ENCODE data around the gene SELENOO. TPM values are rescaled to one million over a fixed set of nuclear protein-coding genes. Genes with fewer than 3 reads are reported as not detected.

SELENOO gene
- total RNA-seq, 1 experiment from 2014 or later = 27.8 TPM

DNA sequence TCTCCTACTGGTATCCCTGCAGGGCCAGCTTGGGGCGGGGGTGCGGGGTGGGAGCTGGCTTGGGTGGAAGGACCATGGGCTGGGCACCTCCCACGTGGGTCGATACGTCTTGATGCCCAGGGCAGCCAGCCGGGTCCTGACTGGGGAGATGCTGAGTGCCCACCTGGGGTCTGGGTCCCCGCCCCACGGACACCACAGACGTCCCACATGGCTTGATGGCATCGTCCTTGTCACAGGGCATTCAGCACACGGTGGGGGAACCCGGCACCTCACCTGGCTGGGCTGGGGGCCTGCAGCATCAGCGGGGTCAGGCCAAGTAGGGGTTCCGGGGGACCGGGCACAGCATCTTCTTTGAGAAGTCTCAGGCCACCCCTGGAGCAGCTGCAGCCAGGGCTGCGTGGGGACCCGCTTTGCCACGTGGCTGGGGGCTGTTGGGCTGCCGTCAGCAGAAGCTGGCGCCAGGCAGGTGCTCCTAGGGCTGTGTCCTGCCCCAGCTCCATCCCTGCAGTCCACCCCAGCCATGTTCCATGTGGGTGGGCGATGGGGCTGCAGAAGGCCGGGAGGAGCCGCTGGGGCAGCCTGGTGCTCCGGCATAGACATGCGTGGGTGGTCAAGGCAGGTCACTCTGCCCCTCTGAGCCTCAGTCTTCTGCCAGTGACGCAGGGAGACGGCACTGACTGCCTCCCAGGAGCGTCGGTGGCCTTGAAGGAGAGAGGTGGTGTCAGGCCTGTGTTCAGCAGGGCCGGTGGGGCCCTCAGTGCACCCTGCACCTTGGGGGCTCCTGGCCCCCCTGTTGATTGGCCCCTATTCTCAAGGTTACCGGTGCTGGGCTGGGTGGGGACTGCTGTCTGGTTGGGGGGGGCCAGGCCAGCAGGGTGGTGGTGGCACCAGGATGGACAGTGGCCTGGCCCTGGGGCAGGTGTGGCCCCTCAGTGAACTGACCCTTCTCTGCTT is 8.4 kb downstream of the SELENOO start:
- H3K36me3 ChIP-seq (replicated peaks; ENCODE audit: control insufficient read depth, insufficient read depth, low read length) = peaks cover 7% of the 10 kb centered on the region
- no peaks in the 10 kb centered on the region for H3K27me3 ChIP-seq (ENCODE audit: control insufficient read depth, insufficient read depth, low read length)
- peak; percentile 78 for DNase-seq
- no peak overlapping the region for H3K4me3 ChIP-seq (ENCODE audit: insufficient read depth, low read depth, low read length)

GRCh38 chr22:50209893-50210292 is 9.1 kb downstream of the SELENOO start:
- H3K36me3 ChIP-seq (replicated peaks; ENCODE audit: control insufficient read depth, insufficient read depth, low read length) = peaks cover 7% of the 10 kb centered on the region
- H3K27me3 ChIP-seq (ENCODE audit: control insufficient read depth, insufficient read depth, low read length) = no peaks in the 10 kb centered on the region
- DNase-seq = peak; percentile 93
- no peak overlapping the region for H3K4me3 ChIP-seq (ENCODE audit: insufficient read depth, low read depth, low read length)

- no peak overlapping the region for H3K4me3 ChIP-seq (ENCODE audit: insufficient read depth, low read depth, low read length)
- no peak for DNase-seq
- H3K36me3 ChIP-seq (replicated peaks; ENCODE audit: control insufficient read depth, insufficient read depth, low read length) = peaks cover 7% of the 10 kb centered on the region
- no peaks in the 10 kb centered on the region for H3K27me3 ChIP-seq (ENCODE audit: control insufficient read depth, insufficient read depth, low read length)
Measured at GRCh38 chr22:50210378-50211139, 9.7 kb downstream of the SELENOO start.

- no peaks in the 10 kb centered on the region for H3K27me3 ChIP-seq (ENCODE audit: control insufficient read depth, insufficient read depth, low read length)
- peaks cover 11% of the 10 kb centered on the region for H3K36me3 ChIP-seq (replicated peaks; ENCODE audit: control insufficient read depth, insufficient read depth, low read length)
- H3K4me3 ChIP-seq (ENCODE audit: insufficient read depth, low read depth, low read length) = no peak overlapping the region
- DNase-seq = no peak
Measured at GRCh38 chr22:50211147-50211546, 10.3 kb downstream of the SELENOO start.

GRCh38 chr22:50213263-50213662 is 12.5 kb downstream of the SELENOO start:
- no peak for DNase-seq
- no peaks in the 10 kb centered on the region for H3K27me3 ChIP-seq (ENCODE audit: control insufficient read depth, insufficient read depth, low read length)
- no peak overlapping the region for H3K4me3 ChIP-seq (ENCODE audit: insufficient read depth, low read depth, low read length)
- peaks cover 17% of the 10 kb centered on the region for H3K36me3 ChIP-seq (replicated peaks; ENCODE audit: control insufficient read depth, insufficient read depth, low read length)

- Histone ChIP-seq H3K4me3 (ENCODE audit: insufficient read depth, low read depth, low read length) (no peak overlapping the region), H3K36me3 (replicated peaks; ENCODE audit: control insufficient read depth, insufficient read depth, low read length) (peaks cover 20% of the 10 kb centered on the region), H3K27me3 (ENCODE audit: control insufficient read depth, insufficient read depth, low read length) (no peaks in the 10 kb centered on the region)
- no peak for DNase-seq
Measured at GRCh38 chr22:50215297-50216054, 14.7 kb downstream of the SELENOO start.

- no peak for DNase-seq
- peaks cover 16% of the 10 kb centered on the region for H3K36me3 ChIP-seq (replicated peaks; ENCODE audit: control insufficient read depth, insufficient read depth, low read length)
- no peaks in the 10 kb centered on the region for H3K27me3 ChIP-seq (ENCODE audit: control insufficient read depth, insufficient read depth, low read length)
- no peak overlapping the region for H3K4me3 ChIP-seq (ENCODE audit: insufficient read depth, low read depth, low read length)
Measured at GRCh38 chr22:50216055-50216683, 15.4 kb downstream of the SELENOO start.

DNA sequence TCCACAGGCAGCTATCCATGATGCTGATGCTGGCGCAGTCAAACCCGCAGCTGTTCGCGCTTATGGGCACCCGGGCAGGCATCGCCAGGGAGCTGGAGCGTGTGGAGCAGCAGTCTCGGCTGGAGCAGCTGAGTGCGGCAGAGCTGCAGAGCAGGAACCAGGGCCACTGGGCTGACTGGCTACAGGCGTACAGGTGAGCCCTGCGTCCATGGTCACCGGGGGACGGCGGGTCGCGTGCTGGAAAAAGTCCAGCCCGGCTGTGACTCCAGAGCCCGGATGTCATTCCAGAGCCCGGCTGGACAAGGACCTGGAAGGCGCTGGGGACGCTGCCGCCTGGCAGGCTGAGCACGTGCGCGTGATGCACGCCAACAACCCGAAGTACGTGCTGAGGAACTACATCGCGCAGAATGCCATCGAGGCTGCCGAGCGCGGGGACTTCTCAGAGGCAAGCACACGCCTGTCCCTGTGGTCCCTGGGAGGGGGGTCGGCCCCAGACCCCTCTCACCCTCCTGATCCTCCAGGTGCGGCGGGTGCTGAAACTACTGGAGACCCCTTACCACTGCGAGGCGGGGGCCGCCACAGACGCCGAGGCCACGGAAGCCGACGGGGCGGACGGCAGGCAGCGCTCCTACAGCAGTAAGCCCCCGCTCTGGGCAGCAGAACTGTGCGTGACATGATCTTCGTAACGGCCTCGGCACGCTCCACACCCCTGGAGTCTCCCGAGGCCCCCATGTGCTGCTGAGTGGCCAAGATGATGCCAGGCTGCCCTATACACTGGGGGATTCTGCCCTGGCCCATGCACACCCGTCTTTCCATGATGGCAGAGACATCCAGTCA is 16.1 kb downstream of the SELENOO start:
- no peak overlapping the region for H3K4me3 ChIP-seq (ENCODE audit: insufficient read depth, low read depth, low read length)
- peaks cover 16% of the 10 kb centered on the region for H3K36me3 ChIP-seq (replicated peaks; ENCODE audit: control insufficient read depth, insufficient read depth, low read length)
- peak; percentile 57 for DNase-seq
- no peaks in the 10 kb centered on the region for H3K27me3 ChIP-seq (ENCODE audit: control insufficient read depth, insufficient read depth, low read length)

DNA sequence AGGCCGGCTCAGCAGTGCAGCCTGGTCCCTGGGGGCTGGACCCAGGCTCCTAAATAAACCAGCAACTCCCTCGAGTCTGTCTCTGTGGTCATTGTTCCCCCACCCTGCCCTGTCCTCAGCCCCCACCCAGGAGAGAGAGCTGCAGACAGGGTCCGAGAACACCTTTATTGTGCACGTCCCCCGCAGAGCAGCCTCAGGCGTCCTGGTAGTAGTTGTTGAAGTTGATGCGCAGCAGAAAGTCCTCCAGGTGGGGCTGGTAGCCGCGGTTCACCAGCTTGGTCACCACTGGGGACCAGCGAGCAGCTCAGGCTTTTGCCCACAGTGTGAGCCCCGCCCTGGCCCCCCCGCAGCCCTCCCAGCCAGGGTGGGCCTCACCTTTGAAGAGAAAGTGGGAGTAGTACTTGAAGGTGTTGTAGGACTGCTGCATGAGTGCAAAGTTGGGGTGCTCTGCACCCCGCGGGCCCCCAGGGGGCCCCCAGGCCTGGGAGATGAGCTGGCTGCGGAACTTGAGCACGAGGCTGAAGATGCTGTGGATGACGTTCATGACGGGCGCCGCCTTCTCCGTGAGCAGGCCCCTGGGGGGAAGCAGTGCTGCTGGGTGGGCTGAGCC is 16.8 kb downstream of the SELENOO start:
- Histone ChIP-seq H3K36me3 (replicated peaks; ENCODE audit: control insufficient read depth, insufficient read depth, low read length) (peaks cover 13% of the 10 kb centered on the region), H3K4me3 (ENCODE audit: insufficient read depth, low read depth, low read length) (no peak overlapping the region), H3K27me3 (ENCODE audit: control insufficient read depth, insufficient read depth, low read length) (no peaks in the 10 kb centered on the region)
- peak; percentile 63 for DNase-seq

DNA sequence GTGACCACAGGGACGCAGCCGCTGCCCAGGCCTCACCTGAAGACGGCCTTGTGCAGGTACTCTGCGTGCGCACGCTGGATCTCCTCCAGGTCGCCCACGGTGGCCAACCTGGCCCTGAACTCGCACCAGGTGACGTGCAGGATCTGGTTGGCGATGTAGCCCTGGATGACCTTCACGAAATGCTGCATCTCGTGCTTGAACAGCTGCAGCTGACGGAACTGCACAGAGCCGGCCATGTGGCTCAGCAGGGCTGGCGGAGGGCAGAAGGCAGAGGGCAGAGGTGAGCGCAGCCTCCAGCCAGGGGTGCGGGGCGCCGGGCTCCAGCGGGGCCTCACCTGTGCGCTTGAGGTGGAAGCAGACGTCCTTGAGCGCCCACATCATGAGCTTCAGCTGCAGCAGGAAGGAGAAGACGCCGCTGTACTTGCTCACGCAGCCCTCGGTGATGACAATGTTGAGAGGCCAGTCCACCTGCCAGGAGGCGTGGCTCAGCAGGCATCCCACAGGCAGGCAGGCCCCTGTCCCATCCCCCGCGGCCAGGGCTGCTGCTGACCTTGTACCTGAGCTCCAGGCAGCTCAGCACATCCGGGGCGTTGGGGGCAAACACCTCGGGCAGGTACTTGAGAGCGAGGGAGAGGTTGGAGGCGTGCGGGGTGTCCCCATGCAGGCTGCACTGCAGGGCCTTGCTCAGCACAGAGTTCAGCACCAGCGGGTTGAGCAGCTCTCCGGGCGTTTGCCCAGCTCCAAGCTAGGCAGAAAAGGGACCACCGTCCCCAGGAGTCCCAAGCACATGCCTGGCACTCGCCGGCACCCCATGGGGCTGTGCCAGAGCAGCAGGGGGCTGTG is 17.6 kb downstream of the SELENOO start:
- no peaks in the 10 kb centered on the region for H3K27me3 ChIP-seq (ENCODE audit: control insufficient read depth, insufficient read depth, low read length)
- peaks cover 13% of the 10 kb centered on the region for H3K36me3 ChIP-seq (replicated peaks; ENCODE audit: control insufficient read depth, insufficient read depth, low read length)
- no peak overlapping the region for H3K4me3 ChIP-seq (ENCODE audit: insufficient read depth, low read depth, low read length)
- DNase-seq = peak; percentile 76

DNA sequence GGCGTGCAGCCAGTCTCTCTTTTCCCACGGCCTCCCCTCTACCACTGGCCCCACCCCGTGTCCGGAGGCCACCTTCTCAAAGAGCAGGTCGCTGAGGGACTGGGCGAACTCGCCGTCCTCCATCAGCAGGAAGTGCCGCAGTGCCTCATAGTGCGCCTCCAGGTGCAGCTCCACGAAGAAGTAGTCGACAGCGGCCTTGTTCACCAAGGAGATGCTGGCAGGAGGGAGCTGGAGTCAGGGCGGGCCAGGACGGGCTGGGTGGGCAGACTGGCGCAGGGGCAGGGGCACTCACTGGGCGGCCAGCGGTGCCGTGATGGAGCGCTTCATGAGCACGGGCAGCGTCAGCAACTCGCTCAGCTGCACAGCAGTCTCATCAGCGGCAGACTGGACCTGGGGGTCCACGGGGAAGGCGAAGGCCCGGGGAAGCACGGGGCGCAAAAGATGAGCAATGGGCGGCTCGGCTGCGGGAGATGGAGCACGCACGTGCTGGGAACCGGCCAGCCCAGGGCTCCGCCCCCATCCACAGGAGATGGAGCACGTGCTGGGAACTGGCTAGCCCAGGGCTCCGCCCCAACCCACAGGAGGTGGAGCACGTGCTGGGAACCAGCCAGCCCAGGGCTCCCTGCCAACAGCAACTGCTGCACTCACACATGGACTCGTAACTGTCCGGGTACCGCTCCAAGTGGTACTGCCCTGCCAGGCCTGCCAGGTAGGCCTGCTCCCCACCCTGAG is 18.4 kb downstream of the SELENOO start:
- H3K4me3 ChIP-seq (ENCODE audit: insufficient read depth, low read depth, low read length) = no peak overlapping the region
- H3K36me3 ChIP-seq (replicated peaks; ENCODE audit: control insufficient read depth, insufficient read depth, low read length) = peaks cover 13% of the 10 kb centered on the region
- DNase-seq = peak; percentile 96
- H3K27me3 ChIP-seq (ENCODE audit: control insufficient read depth, insufficient read depth, low read length) = no peaks in the 10 kb centered on the region

Measured in H7 (cell line).